Liver (tissue), 9 donors: ENCODE results near the gene PGS1. TPM values are rescaled to one million over a fixed set of nuclear protein-coding genes. Genes with fewer than 3 reads are reported as not detected.

Experiments
- DNase-seq: peaks from one replicate; pipeline ENCODE4 v3.0.0-alpha.2; 2017; ENCODE audit warnings: low spot score
- H3K27ac ChIP-seq, 2 donors: one replicate each; pipeline ENCODE4 v1.7.0; 2013; ENCODE audit warnings: inconsistent platforms in 2 of 2, low read length in 2 of 2, control low read depth in 1 of 2, low read depth in 1 of 2, mild to moderate bottlenecking in 1 of 2
- H3K27me3 ChIP-seq, 4 donors: one replicate each; pipeline versions ENCODE4 v1.6.1 to v1.7.0; 2013; ENCODE audit warnings: low read length in 3 of 4, inconsistent platforms in 1 of 4, mild to moderate bottlenecking in 1 of 4, moderate library complexity in 1 of 4; ENCODE audit not compliant: control insufficient read depth in 4 of 4, insufficient read depth in 4 of 4
- H3K36me3 ChIP-seq, 4 donors: one replicate each; pipeline versions ENCODE4 v1.6.1 to v1.7.0; 2013; ENCODE audit warnings: low read length in 3 of 4, mild to moderate bottlenecking in 3 of 4, low read depth in 1 of 4, moderate library complexity in 1 of 4; ENCODE audit not compliant: control insufficient read depth in 4 of 4, insufficient read depth in 3 of 4
- H3K4me1 ChIP-seq, 4 donors: one replicate each; pipeline versions ENCODE4 v1.6.1 to v1.7.0; 2013; ENCODE audit warnings: low read length in 3 of 4, mild to moderate bottlenecking in 3 of 4, moderate library complexity in 1 of 4; ENCODE audit not compliant: control insufficient read depth in 4 of 4, insufficient read depth in 4 of 4
- H3K4me3 ChIP-seq, 3 donors: one replicate each; pipeline versions ENCODE4 v1.6.1 to v1.7.0; 2013; ENCODE audit warnings: low read length in 3 of 3, control low read depth in 1 of 3, low read depth in 1 of 3, mild to moderate bottlenecking in 1 of 3
- H3K9ac ChIP-seq, 2 donors: one replicate each; pipeline ENCODE4 v1.7.0; 2013; ENCODE audit warnings: low read length in 2 of 2, mild to moderate bottlenecking in 2 of 2, moderate library complexity in 2 of 2, control low read depth in 1 of 2, low read depth in 1 of 2
- H3K9me3 ChIP-seq, 4 donors: one replicate each; pipeline versions ENCODE4 v1.6.1 to v1.7.0; 2013; ENCODE audit warnings: low read length in 3 of 4; ENCODE audit not compliant: control insufficient read depth in 4 of 4
- EGR1 ChIP-seq, 2 donors: IDR thresholded peaks; 2 replicates each; pipeline ENCODE4 v1.6.1; 2016 to 2018; ENCODE audit warnings: antibody characterized with exemption in 2 of 2, low read depth in 2 of 2
- FOXA1 ChIP-seq: IDR thresholded peaks from 2 replicates; pipeline ENCODE4 v1.6.1; 2016; ENCODE audit warnings: antibody characterized with exemption
- FOXA2 ChIP-seq: IDR thresholded peaks from 2 replicates; pipeline ENCODE4 v1.6.1; 2016; ENCODE audit warnings: antibody characterized with exemption
- GABPA ChIP-seq, 2 donors: IDR thresholded peaks in 1 of 2; conservative IDR thresholded peaks in 1 of 2; 2 replicates each; pipeline ENCODE4 v1.6.1; 2016; ENCODE audit warnings: antibody characterized with exemption in 2 of 2, mild to moderate bottlenecking in 1 of 2, moderate library complexity in 1 of 2
- HNF4A ChIP-seq, 2 donors: conservative IDR thresholded peaks; 2 replicates each; pipeline ENCODE4 v1.6.1; 2016; ENCODE audit warnings: antibody characterized with exemption in 2 of 2, mild to moderate bottlenecking in 2 of 2
- HNF4G ChIP-seq: IDR thresholded peaks from 2 replicates; pipeline ENCODE4 v1.6.1; 2016; ENCODE audit warnings: antibody characterized with exemption
- JUND ChIP-seq, 2 donors: IDR thresholded peaks; 2 replicates each; pipeline ENCODE4 v1.6.1; 2016; ENCODE audit warnings: antibody characterized with exemption in 2 of 2
- NR2F2 ChIP-seq: IDR thresholded peaks from 2 replicates; pipeline ENCODE4 v1.6.1; 2016; ENCODE audit warnings: antibody characterized with exemption
- RAD21 ChIP-seq, 2 donors: IDR thresholded peaks; 2 replicates each; pipeline ENCODE4 v1.6.1; 2016; ENCODE audit warnings: antibody characterized with exemption in 2 of 2, mild to moderate bottlenecking in 2 of 2
- RXRA ChIP-seq, 2 donors: IDR thresholded peaks; 2 replicates each; pipeline ENCODE4 v1.6.1; 2017 to 2018; ENCODE audit warnings: antibody characterized with exemption in 2 of 2, mild to moderate bottlenecking in 1 of 2
- SP1 ChIP-seq: IDR thresholded peaks from 2 replicates; pipeline ENCODE4 v1.6.1; 2018; ENCODE audit warnings: antibody characterized with exemption, mild to moderate bottlenecking
- TAF1 ChIP-seq: conservative IDR thresholded peaks from 2 replicates; pipeline ENCODE4 v1.6.1; 2016; ENCODE audit warnings: antibody characterized with exemption, mild to moderate bottlenecking
- WGBS: extraction: QIAGEN DNeasy Blood & Tissue Kit; methylation state at CpG from one replicate; pipeline ENCODE4 v1.1.7; 2013; 5-methylcytosine and 5-hydroxymethylcytosine counted together
- polyA plus RNA-seq, 2 donors: library from polyadenylated mRNA; stranded (reverse) in 1 of 2; unstranded in 1 of 2; fragments of 200-250 nt in 1 of 2; fragments of >200 nt in 1 of 2; fragmentation: Nextera tagmentation in 1 of 2; extraction: Ambion mirVana in 1 of 2; gene quantifications; one replicate each; pipeline versions ENCODE4 v1.2.1 to v1.2.3, GENCODE V29; 2013 to 2015
- total RNA-seq, 2 donors: library from RNA; depleted of rRNA; stranded (reverse); fragments of >200 nt; gene quantifications; one replicate each; pipeline ENCODE4 v1.2.3, GENCODE V29; 2014
- TF ChIP-seq, protein P1 (sequence below): IDR thresholded peaks from 2 replicates; pipeline ENCODE4 v1.6.1; 2016; ENCODE audit warnings: antibody characterized with exemption, mild to moderate bottlenecking
- TF ChIP-seq, protein P2 (sequence below): IDR thresholded peaks from 2 replicates; pipeline ENCODE4 v1.6.1; 2016; ENCODE audit warnings: antibody characterized with exemption
- TF ChIP-seq, protein P3 (sequence below): fragments of 150-350 bp; IDR thresholded peaks from 2 replicates; pipeline ENCODE4 v1.5.1; 2017; ENCODE audit warnings: improper control_type of control experiment, low read depth, low read length; ENCODE audit not compliant: missing input control
- donor health status: healthy.
- donor health status: healthy.
- donor health status: healthy.
- donor health status: healthy.
- donor health status: healthy.

Gene PGS1
- total and polyA plus RNA-seq, 4 donors = 8.1 to 24.1 (median 12.2) TPM

DNA sequence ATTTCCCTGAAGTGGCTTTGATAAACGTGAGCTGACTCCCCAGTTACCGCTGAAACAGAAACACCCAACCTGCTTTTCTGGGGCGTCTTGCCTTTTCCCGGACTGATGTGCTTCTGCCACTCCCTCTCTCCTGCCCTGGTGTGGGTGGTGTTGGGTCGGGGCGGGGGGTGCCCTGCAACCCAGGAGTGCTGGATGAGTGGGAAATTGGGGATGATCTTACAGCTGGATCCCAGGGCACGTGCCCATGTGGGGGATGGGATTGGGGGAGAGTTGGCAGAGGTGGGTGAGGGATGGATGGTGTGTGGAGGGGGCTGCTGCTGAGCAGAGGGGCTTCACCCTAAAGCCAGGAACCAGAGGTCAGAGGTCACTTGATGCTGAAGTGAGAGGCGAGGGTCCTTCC lies 28.5 kb downstream of the PGS1 start:
- WGBS = 93% methylated on average over 8 of the region's 8 CpGs
- peaks cover 8 to 9% (median 8%) of the 10 kb centered on the region in 4 donors for H3K4me1 ChIP-seq
- no peak overlapping the region for H3K4me3 ChIP-seq
- no peaks in the 10 kb centered on the region for H3K9me3 ChIP-seq
- no peak overlapping the region for H3K27ac ChIP-seq
- no peak overlapping the region for H3K9ac ChIP-seq
- H3K36me3 ChIP-seq = peaks cover 8 to 28% (median 14%) of the 10 kb centered on the region in 4 donors
- TF ChIP-seq EGR1 (IDR thresholded peaks at IDR 0.05; ENCODE audit: low read depth in 2 of 2) (no peak), RAD21 (IDR thresholded peaks at IDR 0.05) (no peak), GABPA (IDR thresholded peaks at IDR 0.05 in 1 of 2, conservative IDR thresholded peaks at IDR 0.05 in 1 of 2) (no peak), HNF4G (no peak)
- no peak for DNase-seq
- no peaks in the 10 kb centered on the region for H3K27me3 ChIP-seq

DNA sequence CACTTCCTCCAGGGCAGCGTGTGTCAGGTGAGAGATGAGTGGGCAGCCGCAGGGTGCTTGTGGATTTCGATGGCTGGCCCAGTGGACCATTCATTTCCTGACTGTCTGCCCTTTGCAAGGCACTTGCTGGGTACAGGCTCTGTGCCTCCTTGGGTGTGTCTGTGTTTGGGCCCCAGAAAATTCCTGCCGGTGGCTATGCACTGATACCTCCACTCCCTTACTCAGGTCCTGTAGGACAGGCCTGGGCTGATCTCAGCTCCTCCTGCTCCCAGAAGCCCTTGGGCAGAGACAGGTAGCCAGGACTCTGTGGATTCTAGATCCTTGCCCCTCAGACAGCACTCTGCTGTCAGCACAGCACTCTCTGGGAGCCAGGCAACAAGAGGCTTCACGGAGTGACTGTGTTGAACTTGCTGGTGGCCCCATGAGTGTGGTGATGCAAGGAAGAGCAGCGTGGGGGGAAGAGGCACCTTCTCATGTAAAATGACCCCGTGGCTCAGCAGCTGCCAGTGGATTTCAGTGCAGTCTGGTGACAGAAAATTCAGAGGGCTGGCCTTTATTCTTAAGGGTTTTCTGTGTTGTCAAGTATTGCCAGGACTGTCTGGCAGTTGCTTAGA lies 29.0 kb downstream of the PGS1 start:
- TF ChIP-seq HNF4G (no peak), FOXA2 (no peak), JUND (IDR thresholded peaks at IDR 0.05) (no peak), TAF1 (no peak), SP1 (no peak), HNF4A (conservative IDR thresholded peaks at IDR 0.05) (no peak), RAD21 (IDR thresholded peaks at IDR 0.05) (no peak), EGR1 (IDR thresholded peaks at IDR 0.05; ENCODE audit: low read depth in 2 of 2) (no peak), RXRA (IDR thresholded peaks at IDR 0.05) (no peak), NR2F2 (no peak), FOXA1 (no peak), GABPA (IDR thresholded peaks at IDR 0.05 in 1 of 2, conservative IDR thresholded peaks at IDR 0.05 in 1 of 2) (no peak)
- TF ChIP-seq, protein P1, sequence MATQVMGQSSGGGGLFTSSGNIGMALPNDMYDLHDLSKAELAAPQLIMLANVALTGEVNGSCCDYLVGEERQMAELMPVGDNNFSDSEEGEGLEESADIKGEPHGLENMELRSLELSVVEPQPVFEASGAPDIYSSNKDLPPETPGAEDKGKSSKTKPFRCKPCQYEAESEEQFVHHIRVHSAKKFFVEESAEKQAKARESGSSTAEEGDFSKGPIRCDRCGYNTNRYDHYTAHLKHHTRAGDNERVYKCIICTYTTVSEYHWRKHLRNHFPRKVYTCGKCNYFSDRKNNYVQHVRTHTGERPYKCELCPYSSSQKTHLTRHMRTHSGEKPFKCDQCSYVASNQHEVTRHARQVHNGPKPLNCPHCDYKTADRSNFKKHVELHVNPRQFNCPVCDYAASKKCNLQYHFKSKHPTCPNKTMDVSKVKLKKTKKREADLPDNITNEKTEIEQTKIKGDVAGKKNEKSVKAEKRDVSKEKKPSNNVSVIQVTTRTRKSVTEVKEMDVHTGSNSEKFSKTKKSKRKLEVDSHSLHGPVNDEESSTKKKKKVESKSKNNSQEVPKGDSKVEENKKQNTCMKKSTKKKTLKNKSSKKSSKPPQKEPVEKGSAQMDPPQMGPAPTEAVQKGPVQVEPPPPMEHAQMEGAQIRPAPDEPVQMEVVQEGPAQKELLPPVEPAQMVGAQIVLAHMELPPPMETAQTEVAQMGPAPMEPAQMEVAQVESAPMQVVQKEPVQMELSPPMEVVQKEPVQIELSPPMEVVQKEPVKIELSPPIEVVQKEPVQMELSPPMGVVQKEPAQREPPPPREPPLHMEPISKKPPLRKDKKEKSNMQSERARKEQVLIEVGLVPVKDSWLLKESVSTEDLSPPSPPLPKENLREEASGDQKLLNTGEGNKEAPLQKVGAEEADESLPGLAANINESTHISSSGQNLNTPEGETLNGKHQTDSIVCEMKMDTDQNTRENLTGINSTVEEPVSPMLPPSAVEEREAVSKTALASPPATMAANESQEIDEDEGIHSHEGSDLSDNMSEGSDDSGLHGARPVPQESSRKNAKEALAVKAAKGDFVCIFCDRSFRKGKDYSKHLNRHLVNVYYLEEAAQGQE = no peak
- TF ChIP-seq, protein P2, sequence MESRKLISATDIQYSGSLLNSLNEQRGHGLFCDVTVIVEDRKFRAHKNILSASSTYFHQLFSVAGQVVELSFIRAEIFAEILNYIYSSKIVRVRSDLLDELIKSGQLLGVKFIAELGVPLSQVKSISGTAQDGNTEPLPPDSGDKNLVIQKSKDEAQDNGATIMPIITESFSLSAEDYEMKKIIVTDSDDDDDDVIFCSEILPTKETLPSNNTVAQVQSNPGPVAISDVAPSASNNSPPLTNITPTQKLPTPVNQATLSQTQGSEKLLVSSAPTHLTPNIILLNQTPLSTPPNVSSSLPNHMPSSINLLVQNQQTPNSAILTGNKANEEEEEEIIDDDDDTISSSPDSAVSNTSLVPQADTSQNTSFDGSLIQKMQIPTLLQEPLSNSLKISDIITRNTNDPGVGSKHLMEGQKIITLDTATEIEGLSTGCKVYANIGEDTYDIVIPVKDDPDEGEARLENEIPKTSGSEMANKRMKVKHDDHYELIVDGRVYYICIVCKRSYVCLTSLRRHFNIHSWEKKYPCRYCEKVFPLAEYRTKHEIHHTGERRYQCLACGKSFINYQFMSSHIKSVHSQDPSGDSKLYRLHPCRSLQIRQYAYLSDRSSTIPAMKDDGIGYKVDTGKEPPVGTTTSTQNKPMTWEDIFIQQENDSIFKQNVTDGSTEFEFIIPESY = no peak
- TF ChIP-seq, protein P3, sequence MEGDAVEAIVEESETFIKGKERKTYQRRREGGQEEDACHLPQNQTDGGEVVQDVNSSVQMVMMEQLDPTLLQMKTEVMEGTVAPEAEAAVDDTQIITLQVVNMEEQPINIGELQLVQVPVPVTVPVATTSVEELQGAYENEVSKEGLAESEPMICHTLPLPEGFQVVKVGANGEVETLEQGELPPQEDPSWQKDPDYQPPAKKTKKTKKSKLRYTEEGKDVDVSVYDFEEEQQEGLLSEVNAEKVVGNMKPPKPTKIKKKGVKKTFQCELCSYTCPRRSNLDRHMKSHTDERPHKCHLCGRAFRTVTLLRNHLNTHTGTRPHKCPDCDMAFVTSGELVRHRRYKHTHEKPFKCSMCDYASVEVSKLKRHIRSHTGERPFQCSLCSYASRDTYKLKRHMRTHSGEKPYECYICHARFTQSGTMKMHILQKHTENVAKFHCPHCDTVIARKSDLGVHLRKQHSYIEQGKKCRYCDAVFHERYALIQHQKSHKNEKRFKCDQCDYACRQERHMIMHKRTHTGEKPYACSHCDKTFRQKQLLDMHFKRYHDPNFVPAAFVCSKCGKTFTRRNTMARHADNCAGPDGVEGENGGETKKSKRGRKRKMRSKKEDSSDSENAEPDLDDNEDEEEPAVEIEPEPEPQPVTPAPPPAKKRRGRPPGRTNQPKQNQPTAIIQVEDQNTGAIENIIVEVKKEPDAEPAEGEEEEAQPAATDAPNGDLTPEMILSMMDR = no peak
- no peak overlapping the region for H3K27ac ChIP-seq
- H3K36me3 ChIP-seq = peaks cover 6 to 24% (median 12%) of the 10 kb centered on the region in 4 donors
- H3K4me1 ChIP-seq = peaks cover 8 to 9% (median 8%) of the 10 kb centered on the region in 4 donors
- H3K9ac ChIP-seq = no peak overlapping the region
- no peak for DNase-seq
- H3K4me3 ChIP-seq = no peak overlapping the region
- no peaks in the 10 kb centered on the region for H3K27me3 ChIP-seq
- no peaks in the 10 kb centered on the region for H3K9me3 ChIP-seq
- 93% methylated on average over 7 of the region's 7 CpGs for WGBS
